ENCODE measurements around the gene AKAP7. TPM values are rescaled to one million over a fixed set of nuclear protein-coding genes. Genes with fewer than 3 reads are reported as not detected.

Gene AKAP7
- total and polyA plus RNA-seq, 2 donors (not counting 1 experiment from before 2014, with no cell fraction given) = 6.3 to 10.8 TPM

- CTCF ChIA-PET = no interaction called here
- POLR2A ChIA-PET = no interaction called here
Measured at GRCh38 chr6:131210469-131210868, 75.2 kb downstream of the AKAP7 start.

GRCh38 chr6:131212024-131212423 lies 76.8 kb downstream of the AKAP7 start:
- Histone ChIP-seq H3K79me2 (ENCODE audit: control insufficient read depth, insufficient read depth, low read length) (peaks cover 5% of the 10 kb centered on the region), H3K36me3 (replicated peaks in 1 of 2; ENCODE audit: control extremely low read depth in 1 of 2, control insufficient read depth in 1 of 2, extremely low read depth in 1 of 2, insufficient read depth in 2 of 2, low read length in 1 of 2) (peaks cover 0 to 4% of the 10 kb centered on the region in 2 experiments), H3K27me3 (replicated peaks in 1 of 4; ENCODE audit: control extremely low read depth in 1 of 4, control insufficient read depth in 3 of 4, insufficient read depth in 4 of 4, low read length in 3 of 4) (no peaks in the 10 kb centered on the region), H4K20me1 (ENCODE audit: control insufficient read depth, insufficient read depth, low read length, poor library complexity, severe bottlenecking) (no peaks in the 10 kb centered on the region), H3K4me3 (ENCODE audit: control extremely low read depth in 1 of 5, extremely low read depth in 1 of 5, insufficient read depth in 1 of 5, low read depth in 2 of 5, low read length in 4 of 5) (no peak overlapping the region), H3K9me3 (ENCODE audit: control extremely low read depth in 1 of 3, control insufficient read depth in 2 of 3, insufficient read depth in 1 of 3, low read length in 2 of 3) (no peaks in the 10 kb centered on the region), H3K27ac (ENCODE audit: low read length in 2 of 2) (no peak overlapping the region), H2AFZ (ENCODE audit: insufficient read depth, low read depth, low read length, poor library complexity, severe bottlenecking) (no peak overlapping the region), H3K9ac (ENCODE audit: low read length) (no peak overlapping the region), H3K4me1 (ENCODE audit: control insufficient read depth in 2 of 2, insufficient read depth in 2 of 2, low read length in 2 of 2) (no peaks in the 10 kb centered on the region), H3K4me2 (replicated peaks; ENCODE audit: low read depth, low read length, poor library complexity, severe bottlenecking) (no peak overlapping the region)
- ChIA-PET CTCF (no interaction called here), POLR2A (no interaction called here)
- Mint-ChIP-seq H3K27ac (no peak overlapping the region), H3K9me3 (ENCODE audit: insufficient read depth) (no peaks in the 10 kb centered on the region), H3K4me1 (peaks cover 3% of the 10 kb centered on the region), H3K27me3 (no peaks in the 10 kb centered on the region), H3K4me3 (no peak overlapping the region)
- intact Hi-C loops (cut with micrococcal nuclease) = no loop called here
- DNase-seq (no peak), ATAC-seq (ENCODE audit: low read depth) (no peak)
- 100% methylated on average over 3 of the region's 5 CpGs for WGBS (ENCODE audit: insufficient coverage)
- no peak for TF ChIP-seq CTCF (IDR thresholded peaks at IDR 0.05)
- TF ChIP-seq EZH2 (IDR thresholded peaks at IDR 0.05; ENCODE audit: borderline replicate concordance, insufficient read depth, low read depth, low read length, poor library complexity, severe bottlenecking) = no peak

More at GRCh38 chr6:131210469-131210868, 75.2 kb downstream of the AKAP7 start:
- no peaks in the 10 kb centered on the region for H3K27me3 ChIP-seq (replicated peaks in 1 of 4; ENCODE audit: control extremely low read depth in 1 of 4, control insufficient read depth in 3 of 4, insufficient read depth in 4 of 4, low read length in 3 of 4)
- H3K4me3 ChIP-seq (ENCODE audit: control extremely low read depth in 1 of 5, extremely low read depth in 1 of 5, insufficient read depth in 1 of 5, low read depth in 2 of 5, low read length in 4 of 5) = no peak overlapping the region
- WGBS (ENCODE audit: insufficient coverage) = 83% methylated on average over 1 of the region's 2 CpGs
- TF ChIP-seq EZH2 (IDR thresholded peaks at IDR 0.05; ENCODE audit: borderline replicate concordance, insufficient read depth, low read depth, low read length, poor library complexity, severe bottlenecking) (no peak), CTCF (IDR thresholded peaks at IDR 0.05) (no peak)
- intact Hi-C loops (cut with micrococcal nuclease) = no loop called here
- H3K9ac ChIP-seq (ENCODE audit: low read length) = no peak overlapping the region
- ATAC-seq (ENCODE audit: low read depth) (no peak), DNase-seq (no peak)
- H3K9me3 ChIP-seq (ENCODE audit: control extremely low read depth in 1 of 3, control insufficient read depth in 2 of 3, insufficient read depth in 1 of 3, low read length in 2 of 3) = no peaks in the 10 kb centered on the region
- Mint-ChIP-seq H3K9me3 (ENCODE audit: insufficient read depth) (no peaks in the 10 kb centered on the region), H3K27ac (no peak overlapping the region), H3K27me3 (no peaks in the 10 kb centered on the region), H3K4me1 (peaks cover 6% of the 10 kb centered on the region), H3K4me3 (no peak overlapping the region)
- no peak overlapping the region for H2AFZ ChIP-seq (ENCODE audit: insufficient read depth, low read depth, low read length, poor library complexity, severe bottlenecking)
- H3K79me2 ChIP-seq (ENCODE audit: control insufficient read depth, insufficient read depth, low read length) = peaks cover 5% of the 10 kb centered on the region
- H3K27ac ChIP-seq (ENCODE audit: low read length in 2 of 2) = no peak overlapping the region
- H4K20me1 ChIP-seq (ENCODE audit: control insufficient read depth, insufficient read depth, low read length, poor library complexity, severe bottlenecking) = no peaks in the 10 kb centered on the region
- peaks cover 0 to 4% of the 10 kb centered on the region in 2 experiments for H3K36me3 ChIP-seq (replicated peaks in 1 of 2; ENCODE audit: control extremely low read depth in 1 of 2, control insufficient read depth in 1 of 2, extremely low read depth in 1 of 2, insufficient read depth in 2 of 2, low read length in 1 of 2)
- no peak overlapping the region for H3K4me2 ChIP-seq (replicated peaks; ENCODE audit: low read depth, low read length, poor library complexity, severe bottlenecking)
- H3K4me1 ChIP-seq (ENCODE audit: control insufficient read depth in 2 of 2, insufficient read depth in 2 of 2, low read length in 2 of 2) = peaks cover 0 to 2% of the 10 kb centered on the region in 2 donors

All from B cell (primary cell).